OCI-LY3 (cell line): ENCODE results near the gene SUPT3H.

Source experiments
- CTCF ChIP-seq: fragments of 200-600, 300-600 bp; sonication (generic); IDR thresholded peaks from 2 replicates; pipeline ENCODE4 v1.5.1; 2014; ENCODE audit warnings: antibody characterized with exemption, low read length, low read depth
- EZH2phosphoT487 ChIP-seq: fragments of 200-600 bp; shearing (Covaris generic); IDR thresholded peaks from 2 replicates; pipeline ENCODE4 v1.6.1; 2018; ENCODE audit warnings: antibody characterized with exemption, mixed run types, low read depth

- TF ChIP-seq CTCF (no peak), EZH2phosphoT487 (no peak)
These were observed 177.2 kb downstream of the SUPT3H start for GRCh38 chr6:45200510-45200909.
